Endothelial cell of hepatic sinusoid (primary cell): ENCODE data around the gene TMPRSS6.

ENCODE experiments used
- in situ Hi-C: cut with HindIII; loops from 2 replicates; pipeline ENCODE4 v1.10.0; 2017; ENCODE audit warnings: low sequenced_read_pairs

TMPRSS6 gene

DNA sequence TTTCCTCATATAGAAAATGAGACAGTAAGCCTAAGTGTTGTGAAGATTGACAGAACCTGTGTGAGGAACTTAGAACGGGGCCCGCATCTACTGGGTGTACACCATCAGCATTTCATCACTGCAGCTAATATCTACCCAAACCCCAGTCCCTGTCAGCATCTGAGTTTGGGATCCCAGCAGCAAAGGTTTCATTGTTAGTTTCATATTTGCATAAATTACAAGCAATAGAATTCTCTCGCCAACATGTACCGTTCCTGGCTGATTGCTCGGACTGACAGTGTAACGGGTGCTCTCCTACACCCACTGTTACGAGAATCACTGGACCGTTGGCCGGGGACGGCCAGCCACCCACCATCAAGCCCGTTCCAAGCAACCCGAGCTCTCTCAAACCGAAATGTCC, 10.4 kb upstream of the TMPRSS6 start:
- in situ Hi-C loops: loop anchor here (5.0 kb wide), 3 partner anchors 37 to 92 kb away; partner anchors contain the start of gene SSTR3

DNA sequence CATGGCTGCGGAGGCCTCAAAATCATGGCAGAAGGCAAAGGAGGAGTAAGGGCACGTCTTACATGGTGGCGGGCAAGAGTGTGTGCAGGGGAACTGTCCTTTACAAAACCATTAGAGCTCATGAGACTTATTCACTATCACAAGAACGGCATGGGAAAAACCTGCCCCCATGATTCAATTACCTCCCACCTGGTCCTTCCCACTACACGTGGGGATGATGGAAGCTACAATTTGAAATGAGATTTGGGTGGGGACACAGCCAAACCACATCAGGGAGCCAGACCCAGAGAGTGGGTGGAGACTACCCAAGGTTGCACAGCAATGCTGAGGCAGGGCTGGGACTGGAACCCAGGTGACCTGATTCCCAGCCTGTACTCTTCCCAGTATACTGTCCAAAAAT, 8.6 kb upstream of the TMPRSS6 start:
- in situ Hi-C loops: no loop called here

DNA sequence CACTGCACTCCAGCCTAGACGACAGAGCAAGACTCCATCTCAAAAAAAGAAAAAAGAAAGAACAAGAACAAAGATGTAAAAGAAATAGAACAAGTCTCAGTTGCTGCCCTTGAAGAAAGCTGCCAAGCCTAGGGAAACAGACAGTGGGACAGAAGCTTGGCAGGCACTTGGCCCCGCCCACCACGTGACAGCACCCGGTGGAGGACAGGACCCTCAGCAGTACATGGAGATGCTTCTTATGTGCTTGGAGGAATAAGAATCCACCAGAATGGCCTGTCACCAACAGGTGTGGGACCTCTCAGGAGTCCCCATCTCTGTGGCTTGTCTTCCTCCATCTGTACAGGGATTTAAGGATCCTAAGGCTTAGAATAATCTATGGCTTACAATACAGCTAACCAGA, 7.6 kb upstream of the TMPRSS6 start:
- in situ Hi-C loops: no loop called here

DNA sequence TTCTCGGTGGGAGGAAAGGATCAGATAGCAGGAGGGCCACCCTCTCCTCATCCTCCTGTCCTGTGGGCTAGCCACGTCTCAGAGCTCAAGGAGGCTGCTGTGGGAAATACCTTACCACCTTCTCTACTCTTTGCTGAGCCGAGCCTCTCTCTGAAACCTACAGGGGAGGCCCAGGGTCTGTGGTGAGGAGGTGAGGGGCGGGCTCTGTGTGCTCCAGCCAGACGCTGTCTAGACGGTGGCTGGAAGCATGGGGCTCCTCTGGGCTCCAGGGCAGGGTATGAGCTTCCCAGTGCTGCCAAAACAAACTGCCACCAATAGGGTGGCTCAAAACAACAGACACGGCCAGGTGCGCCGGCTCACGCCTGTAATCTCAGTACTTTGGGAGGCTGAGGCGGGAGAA, 5.5 kb upstream of the TMPRSS6 start:
- in situ Hi-C loops: no loop called here

DNA sequence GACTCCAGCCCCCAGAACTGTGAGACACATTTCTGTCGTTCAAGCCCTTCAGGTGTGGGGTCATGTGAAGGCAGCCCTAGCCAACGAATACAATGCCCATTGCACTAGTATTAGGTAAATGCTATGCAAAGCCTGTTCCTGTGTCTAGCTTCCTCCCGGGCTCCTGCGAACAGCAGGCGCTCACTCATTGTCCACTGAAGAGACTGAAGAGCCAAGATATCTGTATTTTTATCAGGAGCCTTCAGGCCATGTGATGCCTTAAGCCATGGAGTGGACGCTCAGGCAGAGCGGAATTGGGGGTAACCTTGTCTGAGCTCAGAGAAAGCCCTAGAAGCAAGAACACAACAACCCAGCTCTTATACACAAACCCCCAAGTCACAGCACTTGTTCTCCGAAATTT, 4.2 kb upstream of the TMPRSS6 start:
- in situ Hi-C loops: no loop called here

DNA sequence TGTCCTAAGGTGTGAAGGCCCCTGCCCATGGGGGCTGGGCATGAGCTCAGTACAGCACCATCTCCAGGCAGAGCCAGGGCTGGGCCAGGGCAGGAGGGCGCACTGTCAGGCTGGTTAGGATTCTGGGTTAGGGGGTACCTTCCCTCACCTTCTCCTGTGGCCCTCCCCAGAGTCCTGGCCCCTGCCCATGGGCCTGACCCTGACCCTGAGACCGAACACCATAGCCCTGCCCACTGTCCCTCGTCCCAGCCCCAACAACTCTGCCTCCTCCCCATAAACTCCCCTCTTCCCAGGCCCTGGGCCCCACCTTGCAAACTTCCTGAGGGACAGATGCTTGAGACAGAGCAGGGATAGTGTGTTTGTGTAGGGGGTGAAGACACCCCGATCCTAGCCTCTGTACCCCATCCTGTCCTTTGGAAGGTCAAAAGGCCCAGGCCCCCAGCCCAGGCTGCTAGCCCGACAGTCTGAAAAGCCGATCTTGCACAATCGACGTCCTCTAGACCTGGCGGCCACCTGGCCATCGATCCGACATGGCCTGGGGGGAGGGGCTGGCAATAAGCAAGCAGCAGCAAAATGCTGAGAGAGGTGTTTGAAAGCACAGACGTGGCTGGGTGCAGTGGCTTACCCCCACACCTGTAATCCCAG, 2.7 kb upstream of the TMPRSS6 start:
- in situ Hi-C loops: no loop called here

DNA sequence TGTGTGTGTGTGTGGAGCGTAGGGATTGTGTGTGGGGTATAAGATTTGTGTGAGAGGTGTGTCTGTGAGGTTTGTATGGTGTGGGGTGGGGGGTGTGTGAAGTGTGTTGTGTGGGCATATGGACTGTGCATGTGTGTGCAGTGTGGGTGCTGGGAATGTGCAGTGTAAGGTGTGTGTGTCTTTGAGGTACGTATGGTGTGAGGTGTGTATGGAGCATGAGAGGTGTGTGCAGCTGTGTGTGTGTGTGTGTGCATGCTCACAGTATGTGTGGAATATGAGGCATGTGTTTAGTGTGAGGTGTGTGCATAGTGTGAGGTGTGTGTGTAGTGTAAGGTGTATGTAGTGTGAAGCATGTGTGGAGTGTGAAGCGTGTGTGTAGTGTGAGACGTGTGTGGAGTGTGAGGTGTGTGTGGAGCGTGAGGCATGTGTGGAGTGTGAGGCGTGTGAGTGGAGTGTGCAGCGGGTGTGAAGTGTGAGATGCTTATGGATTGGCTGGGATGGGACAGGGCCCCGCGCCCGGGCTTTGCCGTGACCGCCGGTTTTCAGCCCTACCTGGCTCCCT, 1.7 kb upstream of the TMPRSS6 start:
- in situ Hi-C loops: no loop called here

DNA sequence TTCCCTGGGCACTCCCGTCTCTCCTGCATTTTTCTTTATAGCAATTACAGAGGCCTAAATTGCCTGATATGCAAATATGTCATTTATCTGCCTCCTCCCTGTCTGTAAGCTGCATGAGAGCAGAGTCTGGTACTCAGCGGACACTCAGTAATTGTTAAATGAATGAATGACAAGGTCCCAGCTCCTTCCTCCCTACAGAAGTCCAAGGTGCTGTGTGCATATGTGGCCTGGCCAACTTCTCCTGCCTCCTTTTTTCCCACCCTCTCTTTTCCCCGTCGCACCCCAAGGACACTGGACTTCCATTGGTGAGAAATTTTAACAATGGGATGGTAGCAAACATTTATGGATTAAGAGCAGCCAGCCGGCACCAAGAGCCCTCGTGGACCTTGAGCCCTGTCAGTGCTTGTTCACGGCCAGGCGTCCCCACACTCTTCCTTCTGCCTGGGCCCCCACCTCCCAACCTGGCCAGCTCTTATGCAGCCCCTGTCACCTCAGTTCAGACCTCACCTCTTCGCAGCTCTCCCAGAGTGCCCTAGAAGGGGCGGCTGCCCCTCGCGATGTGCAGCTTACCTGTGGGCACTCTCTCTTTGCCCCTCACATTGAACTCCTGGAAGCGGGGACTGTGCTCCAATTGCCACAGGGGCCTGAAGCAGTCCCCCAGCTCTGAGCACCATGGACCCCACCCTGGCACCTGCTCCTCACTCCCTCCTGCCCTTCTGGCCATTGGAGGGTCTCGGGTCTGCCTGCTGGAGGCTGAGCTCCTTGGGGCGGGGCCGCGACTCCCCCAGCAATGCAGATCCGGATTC, 1.5 kb downstream of the TMPRSS6 start:
- in situ Hi-C loops: no loop called here

DNA sequence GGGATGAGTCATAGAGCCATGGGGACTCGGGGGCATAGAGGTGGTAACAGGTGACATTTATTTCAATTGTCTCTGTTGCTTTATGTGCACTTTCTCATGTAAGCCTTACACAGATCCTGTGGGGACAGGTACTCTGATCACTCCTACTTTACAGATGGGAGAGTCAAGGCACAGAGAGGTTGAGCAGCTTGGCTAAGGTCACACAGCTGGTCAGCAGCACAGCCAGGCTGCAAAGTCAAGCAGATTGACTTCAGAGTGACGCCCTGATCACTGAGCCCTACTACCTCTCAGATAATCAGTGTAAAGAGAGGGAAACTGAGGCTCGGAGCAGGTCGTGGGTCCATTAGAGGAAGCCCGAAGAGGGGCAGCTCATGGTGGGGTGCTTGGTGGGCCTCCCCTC, 3.5 kb downstream of the TMPRSS6 start:
- in situ Hi-C loops: no loop called here

DNA sequence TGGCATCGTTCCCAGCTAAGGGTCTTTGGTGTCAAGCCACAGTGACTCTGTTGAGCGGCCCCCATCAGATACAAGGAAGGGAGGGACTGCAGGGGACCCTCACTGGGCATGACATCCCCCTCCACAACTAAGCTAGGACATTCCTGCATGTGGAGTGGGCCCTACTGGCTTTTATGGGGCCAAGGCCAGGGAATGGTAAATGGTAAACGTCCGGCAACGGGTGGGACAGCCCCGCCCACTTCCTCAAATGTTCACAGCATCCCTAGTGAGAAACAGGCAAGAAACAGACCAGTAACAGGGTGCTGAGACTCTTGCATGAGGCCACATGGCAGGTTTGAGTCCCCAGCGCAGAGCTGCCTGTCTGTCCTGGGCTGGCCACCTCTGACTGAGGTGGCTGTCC, 4.4 kb downstream of the TMPRSS6 start:
- in situ Hi-C loops: no loop called here

DNA sequence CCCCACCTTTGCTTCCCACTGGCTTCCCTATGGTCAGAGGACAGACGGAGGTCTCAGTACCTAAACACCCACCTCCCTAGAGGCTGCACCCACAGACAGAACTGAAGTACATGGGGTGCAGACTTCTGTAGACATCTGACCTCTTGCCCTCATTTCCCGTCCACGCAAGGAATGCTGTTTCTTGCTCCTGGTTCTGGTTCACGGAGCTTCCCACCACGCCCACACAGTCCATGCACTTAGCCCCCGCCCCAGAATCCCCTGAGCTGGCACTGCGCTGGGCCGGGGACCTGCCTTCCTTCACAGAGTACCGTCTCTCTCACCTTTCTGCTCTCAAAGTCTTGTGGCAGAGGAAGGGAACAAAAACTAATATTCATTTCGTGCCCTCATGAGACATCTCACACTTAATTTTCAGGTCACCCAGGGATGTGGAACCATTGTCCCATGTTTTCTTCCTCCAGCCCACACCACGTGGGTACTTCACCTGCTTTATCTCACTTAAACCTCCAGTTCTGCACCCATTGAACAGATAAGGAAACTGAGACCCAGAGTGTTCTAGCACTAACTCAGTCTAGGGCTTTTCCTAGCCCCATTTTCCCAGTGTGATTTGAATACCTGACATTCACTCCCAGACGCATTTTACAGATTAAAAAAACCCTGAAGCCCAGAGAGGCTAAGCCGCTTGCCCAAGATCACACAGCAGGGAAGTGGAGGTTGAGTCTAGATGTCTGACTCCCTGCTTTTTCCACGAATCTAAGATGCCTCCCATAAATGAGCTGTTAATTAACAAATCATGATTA, 5.7 kb downstream of the TMPRSS6 start:
- in situ Hi-C loops: no loop called here

DNA sequence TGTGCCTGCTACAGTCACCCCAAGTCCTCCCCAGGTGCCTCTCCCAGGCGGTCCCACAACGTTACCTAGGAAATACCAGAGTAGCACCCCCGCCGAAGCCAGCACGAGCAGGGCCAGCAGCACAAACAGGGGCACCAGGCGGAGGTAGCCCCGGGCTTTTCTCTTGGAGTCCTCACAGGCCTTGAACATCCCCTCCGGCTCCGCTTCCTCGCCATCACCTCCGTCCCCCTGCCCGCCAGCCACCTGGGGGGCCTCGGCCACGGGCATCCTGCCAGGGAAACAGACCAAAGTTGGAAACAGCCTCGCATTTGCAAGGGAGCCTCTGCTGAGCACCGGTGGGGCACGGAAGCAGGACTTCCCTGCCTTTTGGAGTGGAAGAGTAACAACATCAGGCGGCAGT, 6.4 kb downstream of the TMPRSS6 start:
- in situ Hi-C loops: no loop called here

DNA sequence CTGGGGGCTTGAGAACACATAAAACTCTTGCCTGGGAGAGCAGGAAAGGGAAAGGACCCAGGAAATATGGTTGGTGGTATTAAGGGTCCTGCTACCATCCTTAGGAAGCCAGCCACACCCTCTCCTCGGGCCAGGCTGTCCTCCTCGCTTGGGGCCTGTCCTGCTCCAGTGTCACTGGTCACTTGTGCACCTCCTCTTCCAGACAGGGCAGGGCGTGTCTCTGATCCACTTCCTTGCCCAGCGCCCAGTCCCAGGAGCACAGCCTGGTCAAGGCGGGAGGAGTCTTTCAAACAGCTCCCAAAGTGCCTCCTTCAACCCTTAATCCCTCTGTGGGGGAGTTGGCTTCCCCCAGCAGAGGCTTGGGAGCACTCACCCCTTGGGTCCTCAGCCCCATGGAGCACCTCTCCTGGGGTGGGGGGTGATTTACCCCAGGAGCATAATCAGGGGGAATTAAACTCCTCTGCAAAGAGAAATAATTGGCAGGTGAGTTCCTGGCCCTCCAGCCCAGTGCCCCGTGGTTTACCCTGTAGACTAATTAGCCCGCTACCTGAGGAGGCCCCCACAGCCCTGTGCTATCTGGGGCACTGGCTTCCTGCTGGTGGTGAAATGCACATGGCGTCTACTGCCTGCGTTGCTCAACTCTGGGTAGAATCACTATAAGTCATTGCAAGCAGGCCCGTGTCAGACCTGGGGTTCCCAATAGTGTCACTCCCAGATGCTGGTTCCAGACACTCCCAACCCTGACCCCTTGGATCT, 8.0 kb downstream of the TMPRSS6 start:
- in situ Hi-C loops: no loop called here

DNA sequence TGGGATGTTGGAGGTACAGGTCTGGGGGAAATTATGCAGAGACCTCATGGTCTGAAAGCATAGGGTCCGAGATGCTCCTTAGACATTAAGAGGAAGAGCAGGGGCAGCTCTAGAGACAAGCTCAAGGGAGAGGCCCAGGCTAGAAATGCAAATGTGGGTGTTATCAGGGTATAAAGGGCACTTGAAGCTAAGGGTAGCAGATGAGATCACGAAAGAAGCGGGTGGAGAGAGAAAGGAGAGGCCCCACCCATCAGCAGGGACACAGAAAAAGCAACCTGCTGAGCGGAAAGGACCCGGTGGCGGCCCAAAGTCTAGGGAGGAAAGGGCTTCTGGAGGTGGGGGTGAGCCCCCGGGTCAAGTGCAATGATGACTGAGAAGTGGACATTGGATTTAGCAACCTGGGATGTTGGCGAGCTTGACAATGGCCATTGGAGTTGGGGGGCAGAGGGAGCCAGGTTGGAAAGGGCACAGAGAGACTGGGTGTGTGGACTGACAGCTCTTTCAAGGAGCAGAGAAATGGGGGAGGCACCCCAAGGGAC, 8.9 kb downstream of the TMPRSS6 start:
- in situ Hi-C loops: no loop called here

DNA sequence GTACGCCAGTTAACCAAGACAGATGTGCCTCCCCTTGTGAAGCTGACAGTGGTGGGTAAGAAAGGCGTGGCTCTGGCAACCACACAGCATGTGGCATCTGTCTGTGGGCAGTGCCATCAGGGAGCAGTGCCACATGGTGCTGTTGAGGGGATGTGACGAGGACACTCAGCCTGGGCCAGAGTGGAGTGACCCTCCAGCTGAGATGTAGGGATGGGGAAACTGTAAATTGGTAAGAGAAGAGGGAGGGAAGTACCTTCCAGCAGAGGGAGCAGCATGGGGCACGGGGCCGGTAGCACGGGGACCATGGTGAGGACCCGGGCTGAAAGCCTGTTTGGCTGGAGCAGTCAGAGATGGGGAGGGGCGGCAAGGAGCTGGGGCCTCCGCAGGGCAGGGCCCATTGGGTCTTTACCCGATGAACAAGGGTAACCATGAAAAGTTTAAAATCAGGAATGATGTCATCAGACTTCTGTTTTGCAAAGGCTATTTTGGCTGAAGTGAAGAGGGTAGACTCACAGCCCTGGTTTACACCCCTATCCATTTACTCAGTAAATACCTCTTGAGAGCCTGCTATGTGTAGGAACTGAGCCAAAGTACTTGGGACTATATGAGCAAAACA, 10.4 kb downstream of the TMPRSS6 start:
- in situ Hi-C loops: no loop called here

DNA sequence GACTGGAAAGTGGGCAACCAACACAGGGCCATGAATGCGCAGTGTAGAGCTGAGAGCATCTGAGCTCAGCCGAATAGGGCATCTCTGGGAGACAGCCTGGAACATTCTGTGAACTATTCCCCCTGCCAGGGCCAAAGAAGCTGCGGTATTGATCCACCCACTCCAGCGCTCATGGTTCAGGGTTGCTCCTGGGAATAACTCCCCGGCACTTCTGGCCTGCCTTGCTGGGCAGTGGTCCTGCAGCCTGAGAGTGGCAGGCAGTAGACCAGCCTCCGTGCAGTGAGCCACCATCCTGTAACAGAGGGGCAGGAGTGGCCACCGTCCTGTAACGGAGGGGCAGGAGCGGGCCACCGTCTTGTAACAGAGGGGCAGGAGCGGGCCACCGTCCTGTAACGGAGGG, 12.2 kb downstream of the TMPRSS6 start:
- in situ Hi-C loops: no loop called here

DNA sequence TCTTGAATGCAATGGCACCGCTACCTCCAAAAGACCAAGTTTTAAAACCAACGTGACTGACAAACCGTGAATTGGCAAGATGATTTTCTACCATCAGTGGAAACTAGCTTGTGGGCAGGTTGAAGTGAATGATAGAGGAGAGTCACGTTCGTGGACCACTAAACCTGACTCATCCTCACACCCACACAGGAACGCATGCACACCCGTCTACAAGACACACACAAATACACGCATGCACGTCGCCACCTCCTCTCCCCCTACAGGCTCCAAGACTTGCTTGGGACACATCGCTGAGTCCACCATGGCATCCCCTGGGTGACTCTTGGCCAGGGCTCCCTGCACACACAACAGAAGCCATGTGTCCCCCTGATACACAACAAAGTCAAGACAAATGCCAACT, 14.4 kb downstream of the TMPRSS6 start:
- in situ Hi-C loops: no loop called here

DNA sequence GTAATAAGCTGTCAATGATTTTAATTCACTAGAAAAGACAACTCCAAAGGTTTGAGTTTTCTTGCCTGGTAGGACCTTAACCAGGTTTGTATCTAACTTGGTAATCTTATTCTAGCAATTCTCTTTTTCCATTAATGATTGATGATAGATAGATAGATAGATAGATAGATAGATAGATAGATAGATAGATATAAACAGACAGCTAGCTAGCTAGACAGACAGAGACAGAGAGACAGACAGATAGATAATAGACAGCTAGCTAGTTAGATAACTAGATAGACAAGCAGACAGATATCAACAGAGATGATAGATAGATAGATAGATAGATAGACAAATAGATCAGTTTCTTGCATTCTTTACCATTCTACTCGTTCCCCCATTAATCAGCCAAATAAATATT, 15.3 kb downstream of the TMPRSS6 start:
- in situ Hi-C loops: no loop called here

DNA sequence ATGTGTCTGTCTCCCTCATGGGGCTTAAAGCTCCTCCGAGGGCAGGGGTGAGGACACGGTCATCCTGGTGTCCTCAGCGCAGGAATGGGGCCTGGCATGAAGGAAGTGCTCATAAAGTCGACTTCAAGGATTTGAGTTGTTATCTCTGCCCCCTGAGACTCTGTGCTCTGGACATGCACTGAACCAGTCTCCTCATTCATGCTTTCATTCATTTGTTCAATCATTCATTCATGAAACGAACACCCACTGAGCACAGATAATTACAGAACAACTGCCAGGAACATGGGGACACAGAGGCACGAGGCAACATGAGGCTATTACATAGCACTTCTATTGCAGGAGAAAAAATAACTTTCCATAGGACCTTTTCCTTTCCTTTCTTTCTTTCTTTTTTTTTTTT, 16.5 kb downstream of the TMPRSS6 start:
- in situ Hi-C loops: no loop called here

DNA sequence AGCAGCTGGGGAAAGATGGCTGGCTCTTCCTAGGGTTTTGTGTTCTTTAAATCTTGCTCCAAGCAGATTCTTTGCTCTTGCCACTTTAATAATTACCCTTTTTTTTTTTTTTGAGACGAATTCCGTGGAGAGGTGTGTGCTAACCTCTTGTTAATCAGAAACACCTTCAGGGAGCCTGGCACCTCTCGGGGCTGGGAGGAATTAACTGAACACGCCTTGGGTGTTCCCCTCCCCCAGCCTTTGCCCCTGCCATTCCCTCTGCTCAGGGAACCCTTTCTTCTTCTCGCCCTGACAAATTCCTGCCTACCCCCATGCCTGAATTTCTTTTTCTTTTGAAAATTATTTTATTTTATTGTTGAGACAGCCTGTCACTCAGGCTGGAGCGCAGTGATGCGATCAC, 17.5 kb downstream of the TMPRSS6 start:
- in situ Hi-C loops: no loop called here
